ENCODE data around the gene GIMAP7.
"Not testable (repeated sequence)": the region's sequence is repeated elsewhere in the genome, so short reads cannot be mapped to it uniquely, and the experiment has no call there.

Gene GIMAP7

GRCh38 chr7:150515248-150516147 is 826 bp downstream of the GIMAP7 start:
- no peaks in the 10 kb centered on the region for H3K4me1 ChIP-seq (ENCODE audit: control insufficient read depth, low read depth, low read length)
- H3K79me2 ChIP-seq (ENCODE audit: control insufficient read depth, insufficient read depth, low read length) = no peaks in the 10 kb centered on the region
- no peak overlapping the region for H3K27ac ChIP-seq (ENCODE audit: low read depth, low read length)
- no peaks in the 10 kb centered on the region for H3K79me1 ChIP-seq (ENCODE audit: low read length)
- no peak overlapping the region for H2BK15ac ChIP-seq (replicated peaks; ENCODE audit: low read depth)
- no peak overlapping the region for H4K8ac ChIP-seq (ENCODE audit: low read depth, low read length)
- no peak overlapping the region for H3K56ac ChIP-seq (ENCODE audit: low read length)
- H3K4me3 ChIP-seq (ENCODE audit: low read length) = no peak overlapping the region
- no peak overlapping the region for H2BK5ac ChIP-seq (ENCODE audit: low read length)
- no peak overlapping the region for H3K23ac ChIP-seq (ENCODE audit: low read length)
- H3K4ac ChIP-seq (ENCODE audit: low read depth, low read length) = no peak overlapping the region
- H3K36me3 ChIP-seq (ENCODE audit: control insufficient read depth, insufficient read depth, low read length) = no peaks in the 10 kb centered on the region
- WGBS (ENCODE audit: extremely low coverage, insufficient coverage, low lambda C conversion rate) = no CpG with 5 or more reads among the region's 11 CpGs
- no peak overlapping the region for H4K5ac ChIP-seq (ENCODE audit: low read length)
- H3K18ac ChIP-seq (ENCODE audit: low read length) = no peak overlapping the region
- no peak overlapping the region for H3K4me2 ChIP-seq (ENCODE audit: low read length)
- H3K27me3 ChIP-seq (ENCODE audit: insufficient read depth, low read length, poor library complexity) = no peaks in the 10 kb centered on the region
- H2AK5ac ChIP-seq (ENCODE audit: low read length) = no peak overlapping the region
- no peak overlapping the region for H3K9ac ChIP-seq (ENCODE audit: low read length)
- no peak for DNase-seq
- H2BK120ac ChIP-seq (ENCODE audit: low read depth, low read length) = no peak overlapping the region

- H3K79me1 ChIP-seq (ENCODE audit: low read length) = no peaks in the 10 kb centered on the region
- H2BK15ac ChIP-seq (replicated peaks; ENCODE audit: low read depth) = no peak overlapping the region
- WGBS (ENCODE audit: extremely low coverage, insufficient coverage, low lambda C conversion rate) = no CpG with 5 or more reads among the region's 1 CpG
- no peak for DNase-seq
- no peak overlapping the region for H3K23ac ChIP-seq (ENCODE audit: low read length)
- H3K36me3 ChIP-seq (ENCODE audit: control insufficient read depth, insufficient read depth, low read length) = no peaks in the 10 kb centered on the region
- no peak overlapping the region for H4K8ac ChIP-seq (ENCODE audit: low read depth, low read length)
- H3K27me3 ChIP-seq (ENCODE audit: insufficient read depth, low read length, poor library complexity) = no peaks in the 10 kb centered on the region
- H3K56ac ChIP-seq (ENCODE audit: low read length) = no peak overlapping the region
- no peak overlapping the region for H3K4me2 ChIP-seq (ENCODE audit: low read length)
- no peak overlapping the region for H3K4ac ChIP-seq (ENCODE audit: low read depth, low read length)
- H3K27ac ChIP-seq (ENCODE audit: low read depth, low read length) = no peak overlapping the region
- H3K79me2 ChIP-seq (ENCODE audit: control insufficient read depth, insufficient read depth, low read length) = no peaks in the 10 kb centered on the region
- H3K4me3 ChIP-seq (ENCODE audit: low read length) = no peak overlapping the region
- no peak overlapping the region for H3K18ac ChIP-seq (ENCODE audit: low read length)
- H2BK5ac ChIP-seq (ENCODE audit: low read length) = no peak overlapping the region
- no peak overlapping the region for H2AK5ac ChIP-seq (ENCODE audit: low read length)
- H3K9ac ChIP-seq (ENCODE audit: low read length) = no peak overlapping the region
- no peak overlapping the region for H2BK120ac ChIP-seq (ENCODE audit: low read depth, low read length)
- H4K5ac ChIP-seq (ENCODE audit: low read length) = no peak overlapping the region
- H3K4me1 ChIP-seq (ENCODE audit: control insufficient read depth, low read depth, low read length) = no peaks in the 10 kb centered on the region
Measured at GRCh38 chr7:150516956-150517745, 2.5 kb downstream of the GIMAP7 start.

- H2BK5ac ChIP-seq (ENCODE audit: low read length) = no peak overlapping the region
- H2BK15ac ChIP-seq (replicated peaks; ENCODE audit: low read depth) = no peak overlapping the region
- H4K8ac ChIP-seq (ENCODE audit: low read depth, low read length) = no peak overlapping the region
- no peak overlapping the region for H3K4me3 ChIP-seq (ENCODE audit: low read length)
- H3K4me2 ChIP-seq (ENCODE audit: low read length) = no peak overlapping the region
- H3K4ac ChIP-seq (ENCODE audit: low read depth, low read length) = no peak overlapping the region
- no peaks in the 10 kb centered on the region for H3K36me3 ChIP-seq (ENCODE audit: control insufficient read depth, insufficient read depth, low read length)
- no peaks in the 10 kb centered on the region for H3K79me1 ChIP-seq (ENCODE audit: low read length)
- H3K9ac ChIP-seq (ENCODE audit: low read length) = no peak overlapping the region
- no peak overlapping the region for H2AK5ac ChIP-seq (ENCODE audit: low read length)
- no peak overlapping the region for H3K56ac ChIP-seq (ENCODE audit: low read length)
- no peak overlapping the region for H2BK120ac ChIP-seq (ENCODE audit: low read depth, low read length)
- H4K5ac ChIP-seq (ENCODE audit: low read length) = no peak overlapping the region
- no peaks in the 10 kb centered on the region for H3K79me2 ChIP-seq (ENCODE audit: control insufficient read depth, insufficient read depth, low read length)
- no peak overlapping the region for H3K18ac ChIP-seq (ENCODE audit: low read length)
- H3K4me1 ChIP-seq (ENCODE audit: control insufficient read depth, low read depth, low read length) = no peaks in the 10 kb centered on the region
- no peak overlapping the region for H3K23ac ChIP-seq (ENCODE audit: low read length)
- H3K27me3 ChIP-seq (ENCODE audit: insufficient read depth, low read length, poor library complexity) = no peaks in the 10 kb centered on the region
- no peak for DNase-seq
- no peak overlapping the region for H3K27ac ChIP-seq (ENCODE audit: low read depth, low read length)
- WGBS (ENCODE audit: extremely low coverage, insufficient coverage, low lambda C conversion rate) = no CpG with 5 or more reads among the region's 2 CpGs
Measured at GRCh38 chr7:150519310-150519709, 4.6 kb downstream of the GIMAP7 start.

GRCh38 chr7:150520145-150520544 is 5.5 kb downstream of the GIMAP7 start:
- Histone ChIP-seq H2BK15ac (replicated peaks; ENCODE audit: low read depth) (no peak overlapping the region), H3K4ac (ENCODE audit: low read depth, low read length) (no peak overlapping the region), H3K27me3 (ENCODE audit: insufficient read depth, low read length, poor library complexity) (no peaks in the 10 kb centered on the region), H3K36me3 (ENCODE audit: control insufficient read depth, insufficient read depth, low read length) (no peaks in the 10 kb centered on the region), H2BK120ac (ENCODE audit: low read depth, low read length) (no peak overlapping the region), H3K4me1 (ENCODE audit: control insufficient read depth, low read depth, low read length) (no peaks in the 10 kb centered on the region), H3K18ac (ENCODE audit: low read length) (no peak overlapping the region), H3K4me2 (ENCODE audit: low read length) (no peak overlapping the region), H3K79me1 (ENCODE audit: low read length) (no peaks in the 10 kb centered on the region), H3K56ac (ENCODE audit: low read length) (no peak overlapping the region), H2BK5ac (ENCODE audit: low read length) (no peak overlapping the region), H3K79me2 (ENCODE audit: control insufficient read depth, insufficient read depth, low read length) (no peaks in the 10 kb centered on the region), H4K8ac (ENCODE audit: low read depth, low read length) (no peak overlapping the region), H3K23ac (ENCODE audit: low read length) (no peak overlapping the region), H3K4me3 (ENCODE audit: low read length) (no peak overlapping the region), H2AK5ac (ENCODE audit: low read length) (no peak overlapping the region), H4K5ac (ENCODE audit: low read length) (no peak overlapping the region), H3K27ac (ENCODE audit: low read depth, low read length) (no peak overlapping the region), H3K9ac (ENCODE audit: low read length) (no peak overlapping the region)
- DNase-seq = no peak
- WGBS (ENCODE audit: extremely low coverage, insufficient coverage, low lambda C conversion rate) = no CpG with 5 or more reads among the region's 8 CpGs

GRCh38 chr7:150522931-150523330 is 8.3 kb downstream of the GIMAP7 start:
- no CpG with 5 or more reads among the region's 6 CpGs for WGBS (ENCODE audit: extremely low coverage, insufficient coverage, low lambda C conversion rate)
- not testable (repeated sequence) for H3K4ac ChIP-seq (ENCODE audit: low read depth, low read length); H3K56ac ChIP-seq (ENCODE audit: low read length); H2AK5ac ChIP-seq (ENCODE audit: low read length); H3K36me3 ChIP-seq (ENCODE audit: control insufficient read depth, insufficient read depth, low read length); H3K79me2 ChIP-seq (ENCODE audit: control insufficient read depth, insufficient read depth, low read length); H3K23ac ChIP-seq (ENCODE audit: low read length); H2BK5ac ChIP-seq (ENCODE audit: low read length); H3K79me1 ChIP-seq (ENCODE audit: low read length); H3K18ac ChIP-seq (ENCODE audit: low read length); H3K27me3 ChIP-seq (ENCODE audit: insufficient read depth, low read length, poor library complexity); H3K4me2 ChIP-seq (ENCODE audit: low read length); H2BK15ac ChIP-seq (replicated peaks; ENCODE audit: low read depth); H4K5ac ChIP-seq (ENCODE audit: low read length); H3K27ac ChIP-seq (ENCODE audit: low read depth, low read length); H2BK120ac ChIP-seq (ENCODE audit: low read depth, low read length); H4K8ac ChIP-seq (ENCODE audit: low read depth, low read length); H3K4me3 ChIP-seq (ENCODE audit: low read length); H3K4me1 ChIP-seq (ENCODE audit: control insufficient read depth, low read depth, low read length); H3K9ac ChIP-seq (ENCODE audit: low read length)
- DNase-seq = peak; percentile 9

Measured in mesendoderm (in vitro differentiated cells).